Vagina (tissue), 2 donors: ENCODE results near the gene NIF3L1.

ENCODE experiments used
- POLR2A ChIP-seq, 2 donors: fragments of 450-650 bp; IDR thresholded peaks; one replicate each; pipeline ENCODE4 v1.6.1; 2017; ENCODE audit warnings: antibody characterized with exemption in 2 of 2, mild to moderate bottlenecking in 2 of 2, moderate library complexity in 2 of 2
- TF ChIP-seq, protein P1 (sequence below), 3 experiments: fragments of 450-650 bp in 2 of 3; fragments of 200-600 bp in 1 of 3; sonication (generic) in 1 of 3; IDR thresholded peaks; one replicate each; pipeline ENCODE4 v1.5.1; 2017 to 2019; ENCODE audit warnings: antibody characterized with exemption in 3 of 3, mild to moderate bottlenecking in 2 of 3, moderate library complexity in 2 of 3

DNA sequence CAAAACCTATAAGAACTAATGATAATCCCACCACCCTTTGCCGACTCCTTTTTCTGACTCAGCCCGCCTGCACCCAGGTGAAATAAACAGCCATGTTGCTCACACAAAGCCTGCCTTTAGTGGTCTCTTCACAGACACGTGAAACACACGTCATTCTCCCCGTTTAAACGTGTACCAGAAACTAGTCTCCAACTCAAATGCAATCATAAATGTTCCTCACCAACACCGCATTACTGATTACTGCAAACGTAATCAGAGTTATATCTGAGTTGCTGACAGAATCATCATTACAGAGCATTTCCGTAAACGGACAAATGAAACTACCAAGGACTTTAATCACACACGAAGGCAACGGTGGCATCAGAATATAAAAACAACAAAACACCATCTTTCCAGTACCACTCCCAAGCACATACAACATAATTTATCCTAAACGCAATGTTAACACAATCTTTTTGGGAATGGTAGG is 26.6 kb upstream of the NIF3L1 start:
- peak in 1 of 2 donors; percentile 19 for TF ChIP-seq POLR2A (IDR thresholded peaks at IDR 0.05)
- TF ChIP-seq, protein P1, sequence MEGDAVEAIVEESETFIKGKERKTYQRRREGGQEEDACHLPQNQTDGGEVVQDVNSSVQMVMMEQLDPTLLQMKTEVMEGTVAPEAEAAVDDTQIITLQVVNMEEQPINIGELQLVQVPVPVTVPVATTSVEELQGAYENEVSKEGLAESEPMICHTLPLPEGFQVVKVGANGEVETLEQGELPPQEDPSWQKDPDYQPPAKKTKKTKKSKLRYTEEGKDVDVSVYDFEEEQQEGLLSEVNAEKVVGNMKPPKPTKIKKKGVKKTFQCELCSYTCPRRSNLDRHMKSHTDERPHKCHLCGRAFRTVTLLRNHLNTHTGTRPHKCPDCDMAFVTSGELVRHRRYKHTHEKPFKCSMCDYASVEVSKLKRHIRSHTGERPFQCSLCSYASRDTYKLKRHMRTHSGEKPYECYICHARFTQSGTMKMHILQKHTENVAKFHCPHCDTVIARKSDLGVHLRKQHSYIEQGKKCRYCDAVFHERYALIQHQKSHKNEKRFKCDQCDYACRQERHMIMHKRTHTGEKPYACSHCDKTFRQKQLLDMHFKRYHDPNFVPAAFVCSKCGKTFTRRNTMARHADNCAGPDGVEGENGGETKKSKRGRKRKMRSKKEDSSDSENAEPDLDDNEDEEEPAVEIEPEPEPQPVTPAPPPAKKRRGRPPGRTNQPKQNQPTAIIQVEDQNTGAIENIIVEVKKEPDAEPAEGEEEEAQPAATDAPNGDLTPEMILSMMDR (IDR thresholded peaks at IDR 0.05): no peak
